HepG2 (cell line): ENCODE results near the gene SLC25A18. TPM values are rescaled to one million over a fixed set of nuclear protein-coding genes. Genes with fewer than 3 reads are reported as not detected.

Experiments used
- ATAC-seq: fragments of 200-7000 bp; cut with Tn5 transposase; 3 replicates; pipeline ENCODE4 v1.9.1; 2020; ENCODE audit warnings: mild to moderate bottlenecking, moderate library complexity
- BruUV-seq: library from RNA; stranded (reverse); fragments of 400-500 nt; replicated peaks from 2 replicates; lab custom pipeline; 2021; lab: Mats Ljungman, UMichigan
- CTCF ChIA-PET: fragments of 300-600 bp; formaldehyde crosslinking; extraction: SDS; loops from one replicate; lab custom pipeline; 2021; ENCODE audit warnings: low total read pairs, inconsistent platforms, low intra/inter-chr PET ratio; lab: Yijun Ruan, JAX
- POLR2A ChIA-PET: fragments of 350-600 bp; sonication (Branson Sonifier 250); formaldehyde crosslinking; loops from one replicate; lab custom pipeline; 2020; ENCODE audit warnings: antibody characterized with exemption, inconsistent platforms; lab: Yijun Ruan, JAX
- DNase-seq: peaks from one replicate; pipeline ENCODE4 v3.0.0-alpha.2; 2015; ENCODE audit warnings: low spot score
- FAIRE-seq: peaks from 3 replicates; lab custom pipeline; 2011; peaks lifted over from hg19 to GRCh38; lab: Jason Lieb, UNC
- H2AFZ ChIP-seq: one replicate; pipeline ENCODE4 v1.6.1; 2011; ENCODE audit warnings: low read length, inconsistent platforms
- H3K27ac ChIP-seq: fragments of 300-600 bp; 3 replicates; pipeline ENCODE4 v1.8.0; 2011; ENCODE audit warnings: mixed run types, mild to moderate bottlenecking, mixed read lengths, low read length, inconsistent platforms; ENCODE audit not compliant: insufficient read depth; ENCODE audit errors: extremely low read length
- H3K27me3 ChIP-seq, 2 experiments: fragments of 200-600 bp in 1 of 2; 2 replicates in 1 of 2; 3 replicates in 1 of 2; pipeline versions ENCODE4 v1.6.0 to v1.8.0; 2011; ENCODE audit warnings: low read length in 2 of 2, mild to moderate bottlenecking in 2 of 2, moderate library complexity in 2 of 2, inconsistent platforms in 1 of 2; ENCODE audit not compliant: insufficient read depth in 2 of 2, control insufficient read depth in 1 of 2
- H3K36me3 ChIP-seq, 2 experiments: fragments of 200-600 bp in 1 of 2; replicated peaks in 1 of 2; 2 replicates in 1 of 2; 3 replicates in 1 of 2; pipeline versions ENCODE4 v1.5.1 to v1.8.0; 2011; ENCODE audit warnings: low read length in 2 of 2, inconsistent platforms in 1 of 2; ENCODE audit not compliant: insufficient read depth in 2 of 2, control insufficient read depth in 1 of 2
- H3K4me1 ChIP-seq: 2 replicates; pipeline ENCODE4 v1.5.1; 2012; ENCODE audit warnings: low read length, inconsistent platforms; ENCODE audit not compliant: insufficient read depth
- H3K4me2 ChIP-seq: 2 replicates; pipeline ENCODE4 v1.6.0; 2011; ENCODE audit warnings: low read depth, low read length, inconsistent platforms
- H3K4me3 ChIP-seq, 3 experiments: fragments of 200-600 bp in 1 of 3; sonication (generic), shearing (Covaris generic) in 1 of 3; replicated peaks in 1 of 3; 2 replicates each; pipeline ENCODE4 v1.5.1; 2011 to 2016; ENCODE audit warnings: low read length in 3 of 3, inconsistent platforms in 2 of 3, low read depth in 2 of 3, mild to moderate bottlenecking in 2 of 3, control low read depth in 1 of 3, mixed read lengths in 1 of 3; ENCODE audit not compliant: insufficient read depth in 1 of 3
- H3K79me2 ChIP-seq: one replicate; pipeline ENCODE4 v1.6.1; 2011; ENCODE audit warnings: low read length, inconsistent platforms; ENCODE audit not compliant: insufficient read depth
- H3K9ac ChIP-seq: 2 replicates; pipeline ENCODE4 v1.6.0; 2011; ENCODE audit warnings: mild to moderate bottlenecking, low read depth, low read length, inconsistent platforms; ENCODE audit not compliant: insufficient read depth
- H3K9me3 ChIP-seq: 2 replicates; pipeline ENCODE4 v1.5.1; 2012; ENCODE audit warnings: mild to moderate bottlenecking, low read length
- H4K20me1 ChIP-seq: 2 replicates; pipeline ENCODE4 v1.6.0; 2011; ENCODE audit warnings: inconsistent platforms, mild to moderate bottlenecking, low read length, moderate library complexity; ENCODE audit not compliant: insufficient read depth
- BORCS8-MEF2B ChIP-seq: sonication (generic); formaldehyde crosslinking; IDR thresholded peaks from 2 replicates; pipeline ENCODE4 v1.8.0; 2022; ENCODE audit warnings: mild to moderate bottlenecking, missing genetic modification reagents
- FOXA1 ChIP-seq, 2 experiments: fragments of 450-650 bp in 1 of 2; sonication (generic) in 1 of 2; formaldehyde crosslinking in 1 of 2; IDR thresholded peaks; 2 replicates each; pipeline versions ENCODE4 v1.4.0 to v1.6.1; 2016 to 2020; ENCODE audit warnings: missing genetic modification reagents in 1 of 2
- FOXP1 ChIP-seq, 2 experiments: fragments of 450-650 bp in 1 of 2; IDR thresholded peaks; 2 replicates each; pipeline ENCODE4 v1.6.1; 2017 to 2018; ENCODE audit warnings: antibody characterized with exemption in 1 of 2
- MED1 ChIP-seq: sonication (generic); formaldehyde crosslinking; IDR thresholded peaks from 2 replicates; pipeline ENCODE4 v1.4.0; 2020; ENCODE audit warnings: missing genetic modification reagents
- MXI1 ChIP-seq: IDR thresholded peaks from 3 replicates; pipeline ENCODE4 v1.6.1; 2012; ENCODE audit warnings: low read depth, low read length, inconsistent platforms, borderline replicate concordance
- POLR2A ChIP-seq, 2 experiments: IDR thresholded peaks; 2 replicates each; pipeline ENCODE4 v1.6.1; 2011; ENCODE audit warnings: low read depth in 2 of 2, low read length in 2 of 2, mild to moderate bottlenecking in 1 of 2, moderate library complexity in 1 of 2; ENCODE audit not compliant: insufficient read depth in 1 of 2
- POLR2AphosphoS5 ChIP-seq: IDR thresholded peaks from 2 replicates; pipeline ENCODE4 v1.6.1; 2012; ENCODE audit warnings: low read depth, low read length
- POLR2G ChIP-seq: fragments of 200-400 bp; formaldehyde crosslinking; IDR thresholded peaks from 2 replicates; pipeline ENCODE4 v1.6.1; 2018; ENCODE audit warnings: mild to moderate bottlenecking, low read depth, low read length, moderate library complexity
- REXO4 ChIP-seq: sonication (generic); formaldehyde crosslinking; IDR thresholded peaks from 2 replicates; pipeline ENCODE4 v1.8.0; 2022; ENCODE audit warnings: missing genetic modification reagents, mild to moderate bottlenecking, borderline replicate concordance
- SIN3A ChIP-seq: IDR thresholded peaks from 2 replicates; pipeline ENCODE4 v1.6.1; 2011; ENCODE audit warnings: low read depth, mild to moderate bottlenecking, control low read depth, low read length, borderline replicate concordance
- TAF15 ChIP-seq: fragments of 200-400 bp; formaldehyde crosslinking; IDR thresholded peaks from one replicate; pipeline ENCODE4 v1.6.1; 2018; ENCODE audit warnings: mild to moderate bottlenecking, low read depth, low read length; ENCODE audit not compliant: poor library complexity, severe bottlenecking
- TBL1XR1 ChIP-seq: fragments of 150-350 bp; IDR thresholded peaks from 2 replicates; pipeline ENCODE4 v1.6.1; 2014; ENCODE audit warnings: borderline replicate concordance, low read length; ENCODE audit not compliant: partially characterized antibody
- ZNF124 ChIP-seq: sonication (generic); formaldehyde crosslinking; IDR thresholded peaks from 2 replicates; pipeline ENCODE4 v1.4.0; 2020; ENCODE audit warnings: missing genetic modification reagents
- ZNF776 ChIP-seq: sonication (generic); formaldehyde crosslinking; IDR thresholded peaks from 2 replicates; pipeline ENCODE4 v1.4.0; 2020; ENCODE audit warnings: mild to moderate bottlenecking, missing genetic modification reagents
- WGBS: methylation state at CpG from one replicate; pipeline ENCODE4 v1.1.6; 2017; ENCODE audit warnings: low lambda C conversion rate; 5-methylcytosine and 5-hydroxymethylcytosine counted together
- in situ Hi-C: cut with HindIII; loops from 2 replicates; pipeline ENCODE4 v1.10.0; 2017; ENCODE audit warnings: low pct_unique_long_range_greater_than_20kb; ENCODE audit not compliant: extremely low pct_ligation_motif_present
- intact Hi-C: fragments of 100-400 bp; cut with micrococcal nuclease; formaldehyde crosslinking; loops from one replicate; pipeline ENCODE4 v1.10.0; 2022; ENCODE audit not compliant: unreplicated experiment
- polyA plus RNA-seq, 8 experiments: library from polyadenylated mRNA; depleted of rRNA in 3 of 8; stranded (reverse) in 7 of 8; unstranded in 1 of 8; fragments of >200 nt; fragmentation: Illumina TruSeq in 4 of 8; extraction: Trizol in 4 of 8; gene quantifications; 2 replicates each; pipeline versions ENCODE4 v1.2.1 to v1.2.3, GENCODE V29; 2011 to 2016; ENCODE audit warnings: low read depth in 4 of 8, missing spikeins in 1 of 8, mixed read lengths in 1 of 8; ENCODE audit not compliant: insufficient read depth in 1 of 8
- total RNA-seq, 5 experiments: library from RNA; depleted of rRNA; stranded (reverse); fragments of >200 nt; fragmentation: Illumina TruSeq; extraction: Trizol; gene quantifications; 2 replicates each; pipeline ENCODE4 v1.2.3, GENCODE V29; 2016; ENCODE audit warnings: low read depth in 1 of 5
- TF ChIP-seq, protein P1 (sequence below): sonication (generic); formaldehyde crosslinking; IDR thresholded peaks from 2 replicates; pipeline ENCODE4 v1.5.0; 2020; ENCODE audit warnings: missing genetic modification reagents
- TF ChIP-seq, protein P2 (sequence below): IDR thresholded peaks from 2 replicates; pipeline ENCODE4 v1.6.1; 2016; ENCODE audit warnings: missing compliant biosample characterization, missing genetic modification reagents, borderline replicate concordance
- TF ChIP-seq, protein P3 (sequence below): sonication (generic); formaldehyde crosslinking; IDR thresholded peaks from 2 replicates; pipeline ENCODE4 v1.4.0; 2020; ENCODE audit warnings: missing genetic modification reagents
- TF ChIP-seq, protein P4 (sequence below): sonication (generic); formaldehyde crosslinking; IDR thresholded peaks from 2 replicates; pipeline ENCODE4 v1.5.1; 2020; ENCODE audit warnings: missing genetic modification reagents, mild to moderate bottlenecking, borderline replicate concordance

SLC25A18 gene
- total and polyA plus RNA-seq, 2 of the 13 experiments (the other 11 are each of a cell fraction or from before 2014, with no cell fraction given): 0.28 to 0.75 TPM

DNA sequence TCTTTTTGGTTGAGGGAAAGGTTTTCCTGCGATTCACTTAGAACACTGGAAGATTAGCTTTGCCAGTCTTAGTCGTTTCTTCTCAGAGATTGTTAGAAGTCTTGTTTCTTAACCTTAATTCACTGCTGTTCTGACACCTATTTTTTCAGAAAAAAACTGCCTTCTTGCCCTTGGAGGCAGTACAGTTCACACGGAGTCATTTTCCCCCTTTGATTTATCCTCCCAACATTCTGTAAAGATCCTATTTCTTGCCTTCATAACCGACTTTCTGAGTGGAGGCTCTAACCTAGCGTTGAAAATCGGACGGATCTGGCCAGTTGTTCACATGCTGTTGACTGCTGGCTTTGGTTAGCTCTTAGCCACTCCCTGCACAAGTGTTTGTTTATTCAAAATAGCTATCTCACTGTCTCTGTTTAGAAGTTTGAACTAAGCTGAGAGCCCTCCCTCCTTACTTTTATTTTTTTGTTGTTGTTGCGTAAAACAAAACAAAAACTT is 76.0 kb downstream of the SLC25A18 start:
- CTCF ChIA-PET: no interaction called here
- peak overlapping the region; percentile 65 to 95 (median 95) for H3K4me3 ChIP-seq
- BruUV-seq: TSS peak; percentile 97
- in situ Hi-C loops: no loop called here
- H3K27me3 ChIP-seq: no peaks in the 10 kb centered on the region; a peak in 1 of 5 replicates
- peaks cover 0 to 3% of the 10 kb centered on the region in 2 experiments; a peak in 1 of 5 replicates for H3K36me3 ChIP-seq
- peak overlapping the region; percentile 73 for H3K4me2 ChIP-seq
- H3K9me3 ChIP-seq: no peaks in the 10 kb centered on the region
- no peaks in the 10 kb centered on the region for H4K20me1 ChIP-seq
- peak; percentile 80 for ATAC-seq
- intact Hi-C loops: loop anchor here (5.0 kb wide), 1 partner anchor 82 kb away; no protein-coding TSS in a partner anchor
- peak; percentile 66 for DNase-seq
- no peak overlapping the region for H2AFZ ChIP-seq
- H3K79me2 ChIP-seq: peaks cover 16% of the 10 kb centered on the region
- peak overlapping the region; percentile 100 for H3K9ac ChIP-seq
- FAIRE-seq: peak; percentile 71
- WGBS: 4% methylated on average over 8 of the region's 8 CpGs
- H3K27ac ChIP-seq: peak overlapping the region; percentile 99
- peaks cover 19% of the 10 kb centered on the region for H3K4me1 ChIP-seq
- POLR2A ChIA-PET: interaction anchor here (0.7 to 2.4 kb wide), 15 partner anchors 9 to 439 kb away, joined by 3 to 8 read pairs (median 5); partner anchors contain the start of gene PEX26
- TF ChIP-seq SIN3A (peak; percentile 40; the same call in 1 of the 2 replicates), ZNF776 (CRISPR knock-in tag) (no peak), BORCS8-MEF2B (CRISPR knock-in tag) (no peak), REXO4 (CRISPR knock-in tag) (no peak), MED1 (CRISPR knock-in tag) (0 out of 2 replicates have a peak, but pooled peaks have one; percentile 16), FOXP1 (IDR thresholded peaks at IDR 0.05) (0 out of 2 replicates have a peak, but pooled peaks have one; percentile 9), FOXP1 (CRISPR knock-in tag; IDR thresholded peaks at IDR 0.05) (no peak), MXI1 (peak; percentile 39; the same call in 1 of the 3 replicates), FOXA1 (IDR thresholded peaks at IDR 0.05) (no peak), FOXA1 (CRISPR knock-in tag; IDR thresholded peaks at IDR 0.05) (peak; percentile 51), TBL1XR1 (peak; percentile 38), POLR2A (IDR thresholded peaks at IDR 0.05; ENCODE audit: insufficient read depth in 1 of 2, low read depth in 2 of 2, low read length in 2 of 2) (peak; percentile 63 to 88), POLR2G (0 out of 2 replicates have a peak, but pooled peaks have one; percentile 36), ZNF124 (no peak), TAF15 (no peak), POLR2AphosphoS5 (peak; percentile 84)
- TF ChIP-seq, protein P1, sequence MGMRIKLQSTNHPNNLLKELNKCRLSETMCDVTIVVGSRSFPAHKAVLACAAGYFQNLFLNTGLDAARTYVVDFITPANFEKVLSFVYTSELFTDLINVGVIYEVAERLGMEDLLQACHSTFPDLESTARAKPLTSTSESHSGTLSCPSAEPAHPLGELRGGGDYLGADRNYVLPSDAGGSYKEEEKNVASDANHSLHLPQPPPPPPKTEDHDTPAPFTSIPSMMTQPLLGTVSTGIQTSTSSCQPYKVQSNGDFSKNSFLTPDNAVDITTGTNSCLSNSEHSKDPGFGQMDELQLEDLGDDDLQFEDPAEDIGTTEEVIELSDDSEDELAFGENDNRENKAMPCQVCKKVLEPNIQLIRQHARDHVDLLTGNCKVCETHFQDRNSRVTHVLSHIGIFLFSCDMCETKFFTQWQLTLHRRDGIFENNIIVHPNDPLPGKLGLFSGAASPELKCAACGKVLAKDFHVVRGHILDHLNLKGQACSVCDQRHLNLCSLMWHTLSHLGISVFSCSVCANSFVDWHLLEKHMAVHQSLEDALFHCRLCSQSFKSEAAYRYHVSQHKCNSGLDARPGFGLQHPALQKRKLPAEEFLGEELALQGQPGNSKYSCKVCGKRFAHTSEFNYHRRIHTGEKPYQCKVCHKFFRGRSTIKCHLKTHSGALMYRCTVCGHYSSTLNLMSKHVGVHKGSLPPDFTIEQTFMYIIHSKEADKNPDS (CRISPR knock-in tag): no peak
- TF ChIP-seq, protein P2, sequence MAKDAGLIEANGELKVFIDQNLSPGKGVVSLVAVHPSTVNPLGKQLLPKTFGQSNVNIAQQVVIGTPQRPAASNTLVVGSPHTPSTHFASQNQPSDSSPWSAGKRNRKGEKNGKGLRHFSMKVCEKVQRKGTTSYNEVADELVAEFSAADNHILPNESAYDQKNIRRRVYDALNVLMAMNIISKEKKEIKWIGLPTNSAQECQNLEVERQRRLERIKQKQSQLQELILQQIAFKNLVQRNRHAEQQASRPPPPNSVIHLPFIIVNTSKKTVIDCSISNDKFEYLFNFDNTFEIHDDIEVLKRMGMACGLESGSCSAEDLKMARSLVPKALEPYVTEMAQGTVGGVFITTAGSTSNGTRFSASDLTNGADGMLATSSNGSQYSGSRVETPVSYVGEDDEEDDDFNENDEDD (CRISPR knock-in tag): no peak
- TF ChIP-seq, protein P3, sequence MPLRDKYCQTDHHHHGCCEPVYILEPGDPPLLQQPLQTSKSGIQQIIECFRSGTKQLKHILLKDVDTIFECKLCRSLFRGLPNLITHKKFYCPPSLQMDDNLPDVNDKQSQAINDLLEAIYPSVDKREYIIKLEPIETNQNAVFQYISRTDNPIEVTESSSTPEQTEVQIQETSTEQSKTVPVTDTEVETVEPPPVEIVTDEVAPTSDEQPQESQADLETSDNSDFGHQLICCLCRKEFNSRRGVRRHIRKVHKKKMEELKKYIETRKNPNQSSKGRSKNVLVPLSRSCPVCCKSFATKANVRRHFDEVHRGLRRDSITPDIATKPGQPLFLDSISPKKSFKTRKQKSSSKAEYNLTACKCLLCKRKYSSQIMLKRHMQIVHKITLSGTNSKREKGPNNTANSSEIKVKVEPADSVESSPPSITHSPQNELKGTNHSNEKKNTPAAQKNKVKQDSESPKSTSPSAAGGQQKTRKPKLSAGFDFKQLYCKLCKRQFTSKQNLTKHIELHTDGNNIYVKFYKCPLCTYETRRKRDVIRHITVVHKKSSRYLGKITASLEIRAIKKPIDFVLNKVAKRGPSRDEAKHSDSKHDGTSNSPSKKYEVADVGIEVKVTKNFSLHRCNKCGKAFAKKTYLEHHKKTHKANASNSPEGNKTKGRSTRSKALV (CRISPR knock-in tag): peak; percentile 55; the same call in 1 of the 2 replicates
- TF ChIP-seq, protein P4, sequence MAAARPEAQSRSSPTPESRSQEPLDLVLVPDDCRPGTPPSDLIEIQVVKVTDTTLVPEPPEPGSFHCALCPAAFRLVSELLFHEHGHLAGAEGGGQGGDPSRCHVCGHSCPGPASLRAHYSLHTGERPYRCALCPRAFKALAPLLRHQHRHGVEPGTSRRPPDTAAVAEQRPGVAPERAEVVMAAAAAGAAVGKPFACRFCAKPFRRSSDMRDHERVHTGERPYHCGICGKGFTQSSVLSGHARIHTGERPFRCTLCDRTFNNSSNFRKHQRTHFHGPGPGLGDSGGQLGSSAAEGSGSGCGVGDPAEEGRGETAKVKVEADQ (CRISPR knock-in tag): no peak
